Measurements from ENCODE around the gene MPIG6B.

Gene MPIG6B

DNA sequence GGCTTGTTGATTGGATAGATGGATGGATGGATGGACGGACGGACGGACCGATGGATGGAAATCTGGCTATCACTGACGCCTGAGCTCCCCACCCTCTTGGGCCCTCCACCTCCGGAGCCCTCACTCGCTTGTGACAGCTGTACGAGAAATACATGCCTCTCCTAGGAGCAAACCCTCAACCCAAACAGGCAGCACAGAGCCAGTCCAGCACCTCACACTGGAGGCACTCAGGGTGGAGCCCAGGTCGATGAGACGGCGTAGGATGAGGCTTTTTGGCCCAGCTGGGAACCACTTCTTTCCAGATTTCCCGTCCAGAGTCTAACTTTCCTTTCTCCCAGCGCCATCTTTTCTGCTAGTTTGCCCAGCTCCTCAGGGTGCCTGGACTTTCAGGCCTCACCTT lies 39.6 kb upstream of the MPIG6B start:
- Histone ChIP-seq H3K9me3 (replicated peaks; ENCODE audit: insufficient read depth, low read length) (no peaks in the 10 kb centered on the region), H3K79me2 (ENCODE audit: low read length) (no peaks in the 10 kb centered on the region), H2AFZ (ENCODE audit: low read length) (no peak overlapping the region), H3K9me2 (replicated peaks; ENCODE audit: insufficient read depth, low read length) (no peaks in the 10 kb centered on the region), H3K4me3 (ENCODE audit: low read length) (no peak overlapping the region), H4K20me1 (ENCODE audit: insufficient read depth, low read length) (no peaks in the 10 kb centered on the region), H3K4me1 (ENCODE audit: low read length) (no peaks in the 10 kb centered on the region; the same call in 1 of the 2 replicates), H3K27ac (ENCODE audit: low read length) (no peak overlapping the region), H3K4me2 (ENCODE audit: low read depth, low read length) (no peak overlapping the region), H3K9ac (ENCODE audit: low read length) (no peak overlapping the region), H3K27me3 (replicated peaks; ENCODE audit: insufficient read depth, low read length) (no peaks in the 10 kb centered on the region), H3F3A (ENCODE audit: insufficient read depth, low read length) (no peaks in the 10 kb centered on the region), H3K36me3 (replicated peaks; ENCODE audit: insufficient read depth, low read length) (no peaks in the 10 kb centered on the region)
- TF ChIP-seq, protein P1, sequence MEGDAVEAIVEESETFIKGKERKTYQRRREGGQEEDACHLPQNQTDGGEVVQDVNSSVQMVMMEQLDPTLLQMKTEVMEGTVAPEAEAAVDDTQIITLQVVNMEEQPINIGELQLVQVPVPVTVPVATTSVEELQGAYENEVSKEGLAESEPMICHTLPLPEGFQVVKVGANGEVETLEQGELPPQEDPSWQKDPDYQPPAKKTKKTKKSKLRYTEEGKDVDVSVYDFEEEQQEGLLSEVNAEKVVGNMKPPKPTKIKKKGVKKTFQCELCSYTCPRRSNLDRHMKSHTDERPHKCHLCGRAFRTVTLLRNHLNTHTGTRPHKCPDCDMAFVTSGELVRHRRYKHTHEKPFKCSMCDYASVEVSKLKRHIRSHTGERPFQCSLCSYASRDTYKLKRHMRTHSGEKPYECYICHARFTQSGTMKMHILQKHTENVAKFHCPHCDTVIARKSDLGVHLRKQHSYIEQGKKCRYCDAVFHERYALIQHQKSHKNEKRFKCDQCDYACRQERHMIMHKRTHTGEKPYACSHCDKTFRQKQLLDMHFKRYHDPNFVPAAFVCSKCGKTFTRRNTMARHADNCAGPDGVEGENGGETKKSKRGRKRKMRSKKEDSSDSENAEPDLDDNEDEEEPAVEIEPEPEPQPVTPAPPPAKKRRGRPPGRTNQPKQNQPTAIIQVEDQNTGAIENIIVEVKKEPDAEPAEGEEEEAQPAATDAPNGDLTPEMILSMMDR (IDR thresholded peaks at IDR 0.05; ENCODE audit: low read length), result no peak
- DNase-seq, result no peak

DNA sequence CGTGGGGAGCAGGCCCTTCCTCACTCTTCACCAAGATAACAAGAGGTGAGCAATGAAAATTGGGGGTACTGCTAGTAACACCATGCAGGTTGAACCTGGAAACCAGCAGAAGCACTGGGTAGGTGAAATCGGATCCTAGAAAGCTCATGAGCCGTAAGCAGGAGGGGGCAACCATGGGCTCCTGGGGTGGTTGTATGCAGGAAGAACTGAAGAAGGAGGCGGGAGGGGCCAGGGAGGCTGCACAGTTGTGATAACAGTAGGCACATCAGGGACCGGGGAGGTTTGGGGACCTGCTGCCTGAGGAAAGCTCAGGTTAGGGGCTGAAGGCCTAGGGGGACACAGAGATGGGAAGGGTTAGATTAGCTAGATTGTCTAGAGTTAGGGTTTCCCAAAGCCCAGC lies 36.7 kb upstream of the MPIG6B start:
- Histone ChIP-seq H3K79me2 (ENCODE audit: low read length) (no peaks in the 10 kb centered on the region), H2AFZ (ENCODE audit: low read length) (no peak overlapping the region), H3K9me2 (replicated peaks; ENCODE audit: insufficient read depth, low read length) (no peaks in the 10 kb centered on the region), H3K4me2 (ENCODE audit: low read depth, low read length) (no peak overlapping the region), H3K27ac (ENCODE audit: low read length) (no peak overlapping the region), H4K20me1 (ENCODE audit: insufficient read depth, low read length) (no peaks in the 10 kb centered on the region), H3K9ac (ENCODE audit: low read length) (no peak overlapping the region), H3K4me1 (ENCODE audit: low read length) (no peaks in the 10 kb centered on the region), H3K36me3 (replicated peaks; ENCODE audit: insufficient read depth, low read length) (no peaks in the 10 kb centered on the region), H3K9me3 (replicated peaks; ENCODE audit: insufficient read depth, low read length) (no peaks in the 10 kb centered on the region), H3K27me3 (replicated peaks; ENCODE audit: insufficient read depth, low read length) (no peaks in the 10 kb centered on the region), H3K4me3 (ENCODE audit: low read length) (no peak overlapping the region), H3F3A (ENCODE audit: insufficient read depth, low read length) (no peaks in the 10 kb centered on the region)
- TF ChIP-seq, protein P1 (IDR thresholded peaks at IDR 0.05; ENCODE audit: low read length), result no peak
- no peak for TF ChIP-seq EZH2phosphoT487 (IDR thresholded peaks at IDR 0.05; ENCODE audit: low read length)
- TF ChIP-seq EZH2 (optimal IDR thresholded peaks at IDR 0.05; ENCODE audit: low read depth, low read length), result no peak
- no peak for DNase-seq

DNA sequence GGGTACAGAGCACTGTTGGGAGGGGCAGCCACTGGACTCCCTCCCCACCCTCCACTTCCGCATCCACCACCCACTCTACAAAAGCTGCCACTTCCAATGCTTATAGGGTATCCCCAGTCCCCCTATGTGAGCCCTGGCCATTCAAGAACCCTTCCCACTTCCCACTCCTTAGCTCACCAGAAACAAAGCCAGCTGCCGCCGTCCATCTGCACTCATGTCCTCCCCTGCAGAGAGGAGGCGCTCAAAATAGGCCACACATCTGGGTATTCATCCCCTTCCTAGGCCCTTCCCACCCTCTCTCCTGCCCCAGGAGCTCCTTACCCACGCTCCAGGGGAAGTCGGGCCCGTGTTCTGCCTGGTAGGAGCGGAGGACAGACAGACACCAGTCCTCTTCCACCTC lies 35.9 kb upstream of the MPIG6B start:
- H3K4me2 ChIP-seq (ENCODE audit: low read depth, low read length), result no peak overlapping the region

More for the DNA sequence above, 35.9 kb upstream of the MPIG6B start:
- Histone ChIP-seq H3K9me2 (replicated peaks; ENCODE audit: insufficient read depth, low read length) (no peaks in the 10 kb centered on the region), H3F3A (ENCODE audit: insufficient read depth, low read length) (no peaks in the 10 kb centered on the region), H3K27me3 (replicated peaks; ENCODE audit: insufficient read depth, low read length) (no peaks in the 10 kb centered on the region), H4K20me1 (ENCODE audit: insufficient read depth, low read length) (no peaks in the 10 kb centered on the region), H3K27ac (ENCODE audit: low read length) (no peak overlapping the region), H3K9me3 (replicated peaks; ENCODE audit: insufficient read depth, low read length) (no peaks in the 10 kb centered on the region), H3K79me2 (ENCODE audit: low read length) (no peaks in the 10 kb centered on the region), H3K36me3 (replicated peaks; ENCODE audit: insufficient read depth, low read length) (no peaks in the 10 kb centered on the region), H3K4me1 (ENCODE audit: low read length) (no peaks in the 10 kb centered on the region), H3K9ac (ENCODE audit: low read length) (no peak overlapping the region), H2AFZ (ENCODE audit: low read length) (no peak overlapping the region), H3K4me3 (ENCODE audit: low read length) (no peak overlapping the region)
- TF ChIP-seq EZH2phosphoT487 (IDR thresholded peaks at IDR 0.05; ENCODE audit: low read length) (no peak), EZH2 (optimal IDR thresholded peaks at IDR 0.05; ENCODE audit: low read depth, low read length) (no peak)
- TF ChIP-seq, protein P1 (IDR thresholded peaks at IDR 0.05; ENCODE audit: low read length), result no peak
- no peak for DNase-seq

All from MM.1S (cell line).